WTC11 (cell line): ENCODE data around the gene CD164. TPM values are rescaled to one million over a fixed set of nuclear protein-coding genes. Genes with fewer than 3 reads are reported as not detected.
"Not testable (repeated sequence)": the region's sequence is repeated elsewhere in the genome, so short reads cannot be mapped to it uniquely, and the experiment has no call there.

Source experiments
- ATAC-seq: fragments of 200-7000 bp; cut with Tn5 transposase; 2 replicates; pipeline ENCODE4 v1.10.0; 2021; ENCODE audit warnings: mild to moderate bottlenecking, moderate library complexity
- CTCF ChIA-PET: fragments of 300-600 bp; sonication (Branson Sonifier 250); formaldehyde crosslinking; loops from one replicate; lab custom pipeline; 2021; ENCODE audit warnings: antibody characterized with exemption; lab: Charles Lee
- POLR2A ChIA-PET: fragments of 350-600 bp; sonication (Branson Sonifier 250); formaldehyde crosslinking; loops from one replicate; lab custom pipeline; 2021; ENCODE audit warnings: antibody characterized with exemption; lab: Charles Lee
- DNase-seq: peaks from one replicate; pipeline ENCODE4 v3.0.0; 2021; ENCODE audit warnings: low spot score
- H3K27ac Mint-ChIP-seq: 2 replicates; pipeline ENCODE4 v1.8.0; 2021; ENCODE audit warnings: mixed read lengths
- H3K27me3 Mint-ChIP-seq: 2 replicates; pipeline ENCODE4 v1.8.0; 2021; ENCODE audit warnings: low read depth, mild to moderate bottlenecking, moderate library complexity, mixed read lengths
- H3K36me3 Mint-ChIP-seq: 2 replicates; pipeline ENCODE4 v1.8.0; 2021; ENCODE audit warnings: mixed read lengths
- H3K4me1 Mint-ChIP-seq: 2 replicates; pipeline ENCODE4 v1.8.0; 2022; ENCODE audit warnings: mixed read lengths
- H3K4me3 Mint-ChIP-seq: 2 replicates; pipeline ENCODE4 v1.8.0; 2021; ENCODE audit warnings: mild to moderate bottlenecking, moderate library complexity, mixed read lengths
- H3K9me3 Mint-ChIP-seq: 2 replicates; pipeline ENCODE4 v1.8.0; 2021; ENCODE audit warnings: mixed read lengths
- ATF1 ChIP-seq: sonication (generic); formaldehyde crosslinking; IDR thresholded peaks from 2 replicates; pipeline ENCODE4 v1.8.1; 2023; ENCODE audit warnings: mild to moderate bottlenecking, moderate library complexity, missing genetic modification reagents
- CTCF ChIP-seq: fragments of 200-600 bp; IDR thresholded peaks from 2 replicates; pipeline ENCODE4 v1.8.0; 2022; ENCODE audit warnings: antibody characterized with exemption
- E2F1 ChIP-seq: sonication (generic); formaldehyde crosslinking; IDR thresholded peaks from 2 replicates; pipeline ENCODE4 v1.8.0; 2022; ENCODE audit warnings: mild to moderate bottlenecking, missing genetic modification reagents
- E2F4 ChIP-seq: sonication (generic); formaldehyde crosslinking; IDR thresholded peaks from 2 replicates; pipeline ENCODE4 v1.8.1; 2022; ENCODE audit warnings: low read depth, mild to moderate bottlenecking, moderate library complexity, missing genetic modification reagents, borderline replicate concordance
- E2F5 ChIP-seq: sonication (generic); formaldehyde crosslinking; IDR thresholded peaks from 2 replicates; pipeline ENCODE4 v1.8.1; 2022; ENCODE audit warnings: mild to moderate bottlenecking, moderate library complexity, missing genetic modification reagents
- ESRRA ChIP-seq: sonication (generic); formaldehyde crosslinking; IDR thresholded peaks from 2 replicates; pipeline ENCODE4 v1.8.1; 2022; ENCODE audit warnings: mild to moderate bottlenecking, missing genetic modification reagents, borderline replicate concordance
- FOXK1 ChIP-seq: sonication (generic); formaldehyde crosslinking; IDR thresholded peaks from 2 replicates; pipeline ENCODE4 v1.8.0; 2022; ENCODE audit warnings: mild to moderate bottlenecking, moderate library complexity, missing genetic modification reagents
- HMGA2 ChIP-seq: fragments of 250-450 bp; sonication (Bioruptor Pico); IDR thresholded peaks from 2 replicates; pipeline ENCODE4 v1.4.0; 2021; ENCODE audit warnings: mild to moderate bottlenecking, moderate library complexity
- JAZF1 ChIP-seq: fragments of 250-450 bp; sonication (Bioruptor Pico); IDR thresholded peaks from 2 replicates; pipeline ENCODE4 v1.9.0; 2021; ENCODE audit warnings: moderate library complexity, mild to moderate bottlenecking, inconsistent platforms
- NFE2L1 ChIP-seq: sonication (generic); formaldehyde crosslinking; IDR thresholded peaks from 2 replicates; pipeline ENCODE4 v1.8.1; 2023; ENCODE audit warnings: missing genetic modification reagents
- NFYB ChIP-seq: sonication (generic); formaldehyde crosslinking; conservative IDR thresholded peaks from 2 replicates; pipeline ENCODE4 v1.8.0; 2022; ENCODE audit warnings: low read depth, missing genetic modification reagents
- PRRX2 ChIP-seq: fragments of 250-450 bp; sonication (Bioruptor Pico); IDR thresholded peaks from 2 replicates; pipeline ENCODE4 v1.8.0; 2021; ENCODE audit warnings: mild to moderate bottlenecking
- RORB ChIP-seq: fragments of 250-450 bp; sonication (Bioruptor Pico); IDR thresholded peaks from 2 replicates; pipeline ENCODE4 v1.9.0; 2021; ENCODE audit warnings: mild to moderate bottlenecking
- SMAD4 ChIP-seq: sonication (generic); formaldehyde crosslinking; IDR thresholded peaks from 2 replicates; pipeline ENCODE4 v1.8.0; 2022; ENCODE audit warnings: mild to moderate bottlenecking, missing genetic modification reagents
- SOX15 ChIP-seq: fragments of 250-450 bp; sonication (Bioruptor Pico); IDR thresholded peaks from 2 replicates; pipeline ENCODE4 v1.9.0; 2021; ENCODE audit warnings: mild to moderate bottlenecking
- STAT6 ChIP-seq: sonication (generic); formaldehyde crosslinking; conservative IDR thresholded peaks from 2 replicates; pipeline ENCODE4 v1.8.1; 2023; ENCODE audit warnings: mild to moderate bottlenecking, low read depth, missing genetic modification reagents, moderate library complexity
- TEAD1 ChIP-seq: sonication (generic); formaldehyde crosslinking; IDR thresholded peaks from 2 replicates; pipeline ENCODE4 v1.8.0; 2022; ENCODE audit warnings: mild to moderate bottlenecking, missing genetic modification reagents
- ZBTB21 ChIP-seq: sonication (generic); formaldehyde crosslinking; IDR thresholded peaks from 2 replicates; pipeline ENCODE4 v1.8.1; 2023; ENCODE audit warnings: mild to moderate bottlenecking, missing genetic modification reagents, borderline replicate concordance
- ZNF138 ChIP-seq: sonication (generic); formaldehyde crosslinking; conservative IDR thresholded peaks from 2 replicates; pipeline ENCODE4 v1.8.1; 2022; ENCODE audit warnings: mild to moderate bottlenecking, moderate library complexity, missing genetic modification reagents
- total RNA-seq: library from RNA; stranded (reverse); gene quantifications from 3 replicates; pipeline ENCODE4 v1.2.3, GENCODE V29; 2021

The CD164 gene
- total RNA-seq, 1 experiment from 2014 or later: 74.9 TPM

- Mint-ChIP-seq H3K36me3 (peaks cover 64% of the 10 kb centered on the region), H3K4me1 (no peaks in the 10 kb centered on the region), H3K27ac (no peak overlapping the region), H3K9me3 (peaks cover 4% of the 10 kb centered on the region; the same call in 1 of the 2 replicates), H3K27me3 (no peaks in the 10 kb centered on the region), H3K4me3 (no peak overlapping the region)
- TF ChIP-seq HMGA2 (CRISPR knock-in tag) (no peak), FOXK1 (CRISPR knock-in tag) (no peak), E2F4 (CRISPR knock-in tag) (no peak), SOX15 (CRISPR knock-in tag) (no peak), PRRX2 (CRISPR knock-in tag) (no peak)
- DNase-seq (no peak), ATAC-seq (no peak)
- POLR2A ChIA-PET: no interaction called here
- CTCF ChIA-PET: no interaction called here
Measured at GRCh38 chr6:109369728-109370127, 12.5 kb downstream of the CD164 start.

- H3K4me3 Mint-ChIP-seq, DNase-seq, ATAC-seq, POLR2A ChIA-PET, CTCF ChIA-PET, H3K4me1 Mint-ChIP-seq, H3K27ac Mint-ChIP-seq, H3K27me3 Mint-ChIP-seq: not testable (repeated sequence)
- Mint-ChIP-seq H3K36me3 (peaks cover 81% of the 10 kb centered on the region), H3K9me3 (peaks cover 21% of the 10 kb centered on the region)
Measured at GRCh38 chr6:109364382-109365078, 17.7 kb downstream of the CD164 start.

GRCh38 chr6:109363753-109364152 is 18.5 kb downstream of the CD164 start:
- TF ChIP-seq TEAD1 (CRISPR knock-in tag) (no peak), SOX15 (CRISPR knock-in tag) (no peak), ZBTB21 (CRISPR knock-in tag) (no peak), NFYB (no peak), HMGA2 (CRISPR knock-in tag) (no peak), NFE2L1 (CRISPR knock-in tag) (no peak), E2F1 (CRISPR knock-in tag) (no peak)
- TF ChIP-seq, all 79 proteins: peak for 0
- Mint-ChIP-seq H3K9me3 (peaks cover 21% of the 10 kb centered on the region), H3K4me1 (no peaks in the 10 kb centered on the region), H3K4me3 (no peak overlapping the region), H3K27me3 (no peaks in the 10 kb centered on the region), H3K27ac (no peak overlapping the region), H3K36me3 (peaks cover 83% of the 10 kb centered on the region)
- no peak for DNase-seq
- no peak for ATAC-seq
- CTCF ChIA-PET: no interaction called here
- POLR2A ChIA-PET: no interaction called here

- H3K27ac Mint-ChIP-seq: no peak overlapping the region
- H3K4me1 Mint-ChIP-seq: no peaks in the 10 kb centered on the region
- ChIA-PET CTCF (no interaction called here), POLR2A (no interaction called here)
- DNase-seq: no peak
- no peaks in the 10 kb centered on the region for H3K27me3 Mint-ChIP-seq
- no peak overlapping the region for H3K4me3 Mint-ChIP-seq
- no peak for ATAC-seq
- H3K36me3 Mint-ChIP-seq: peaks cover 87% of the 10 kb centered on the region
- H3K9me3 Mint-ChIP-seq: peaks cover 34% of the 10 kb centered on the region
- TF ChIP-seq SMAD4 (CRISPR knock-in tag): no peak
- no peak for TF ChIP-seq JAZF1 (CRISPR knock-in tag)
- no peak for TF ChIP-seq ESRRA
- no peak for TF ChIP-seq CTCF
- no peak for TF ChIP-seq E2F5 (CRISPR knock-in tag)
- TF ChIP-seq ZBTB21 (CRISPR knock-in tag): no peak
- no peak for TF ChIP-seq RORB (CRISPR knock-in tag)
- no peak for TF ChIP-seq ATF1
- no peak for TF ChIP-seq NFE2L1 (CRISPR knock-in tag)
- no peak for TF ChIP-seq STAT6 (CRISPR knock-in tag)
- no peak for TF ChIP-seq ZNF138 (CRISPR knock-in tag)
Measured at GRCh38 chr6:109362102-109362884, 20.0 kb downstream of the CD164 start.
